NB4 (cell line): ENCODE results near the gene L3MBTL4.

ENCODE experiments used
- POLR2A ChIP-seq: IDR thresholded peaks from 2 replicates; pipeline ENCODE4 v1.6.1; 2011; ENCODE audit warnings: mild to moderate bottlenecking; ENCODE audit not compliant: insufficient read length; ENCODE audit errors: extremely low read depth
- TF ChIP-seq, protein P1 (sequence below): IDR thresholded peaks from one replicate; pipeline ENCODE4 v1.5.1; 2012; ENCODE audit warnings: low read depth, low read length
- TF ChIP-seq, protein P2 (sequence below): IDR thresholded peaks from 2 replicates; pipeline ENCODE4 v1.6.1; 2011; ENCODE audit warnings: low read depth, low read length

DNA sequence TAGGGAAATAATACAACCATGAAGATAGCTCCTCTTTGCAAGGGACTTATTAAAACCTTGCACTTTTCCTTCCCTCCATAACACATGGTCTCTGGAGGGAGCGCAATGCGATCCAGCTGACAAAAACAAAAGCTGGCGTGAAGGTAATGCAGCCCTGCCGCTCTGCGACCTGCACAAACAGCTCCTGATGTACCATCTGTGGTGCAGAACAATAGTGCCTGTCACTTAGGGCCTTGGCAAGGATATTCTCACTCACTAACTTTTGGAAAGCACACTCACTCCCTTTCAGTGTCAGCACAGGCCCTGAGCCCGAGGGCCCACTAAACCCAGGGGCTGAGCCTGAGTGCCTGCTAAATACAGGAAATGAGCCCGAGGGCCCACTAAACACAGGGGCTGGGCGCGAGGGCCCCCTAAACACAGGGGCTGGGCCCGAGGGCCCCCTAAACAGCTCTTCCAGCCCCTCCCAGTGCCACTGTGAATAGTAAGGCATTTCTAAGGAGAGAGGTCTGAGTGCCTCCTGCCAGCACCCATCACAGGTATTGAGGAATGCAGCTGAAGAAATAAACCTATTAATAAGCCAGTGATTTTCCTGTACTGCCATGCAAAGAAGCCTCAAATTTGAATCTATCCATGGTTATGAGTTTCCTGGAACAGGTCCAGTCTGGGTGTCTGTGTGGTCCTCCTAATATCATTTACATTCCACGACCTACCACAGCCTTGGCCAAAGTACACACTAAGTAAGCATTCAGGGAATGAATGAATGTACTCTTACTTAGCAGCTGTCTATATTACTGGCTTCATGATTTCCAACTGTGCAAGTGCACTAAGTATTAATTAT, 9.3 kb downstream of the L3MBTL4 start:
- TF ChIP-seq, protein P1, sequence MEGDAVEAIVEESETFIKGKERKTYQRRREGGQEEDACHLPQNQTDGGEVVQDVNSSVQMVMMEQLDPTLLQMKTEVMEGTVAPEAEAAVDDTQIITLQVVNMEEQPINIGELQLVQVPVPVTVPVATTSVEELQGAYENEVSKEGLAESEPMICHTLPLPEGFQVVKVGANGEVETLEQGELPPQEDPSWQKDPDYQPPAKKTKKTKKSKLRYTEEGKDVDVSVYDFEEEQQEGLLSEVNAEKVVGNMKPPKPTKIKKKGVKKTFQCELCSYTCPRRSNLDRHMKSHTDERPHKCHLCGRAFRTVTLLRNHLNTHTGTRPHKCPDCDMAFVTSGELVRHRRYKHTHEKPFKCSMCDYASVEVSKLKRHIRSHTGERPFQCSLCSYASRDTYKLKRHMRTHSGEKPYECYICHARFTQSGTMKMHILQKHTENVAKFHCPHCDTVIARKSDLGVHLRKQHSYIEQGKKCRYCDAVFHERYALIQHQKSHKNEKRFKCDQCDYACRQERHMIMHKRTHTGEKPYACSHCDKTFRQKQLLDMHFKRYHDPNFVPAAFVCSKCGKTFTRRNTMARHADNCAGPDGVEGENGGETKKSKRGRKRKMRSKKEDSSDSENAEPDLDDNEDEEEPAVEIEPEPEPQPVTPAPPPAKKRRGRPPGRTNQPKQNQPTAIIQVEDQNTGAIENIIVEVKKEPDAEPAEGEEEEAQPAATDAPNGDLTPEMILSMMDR: no peak
- TF ChIP-seq POLR2A: no peak
- TF ChIP-seq, protein P2, sequence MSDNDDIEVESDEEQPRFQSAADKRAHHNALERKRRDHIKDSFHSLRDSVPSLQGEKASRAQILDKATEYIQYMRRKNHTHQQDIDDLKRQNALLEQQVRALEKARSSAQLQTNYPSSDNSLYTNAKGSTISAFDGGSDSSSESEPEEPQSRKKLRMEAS: no peak
